Measurements from ENCODE around the gene CD48.

CD48 gene

GRCh38 chr1:160669276-160669675 lies 42.3 kb downstream of the CD48 start:
- no peak for TF ChIP-seq CTCF (IDR thresholded peaks at IDR 0.05; ENCODE audit: low read depth, low read length)
- no peak overlapping the region for H3K4me3 ChIP-seq (ENCODE audit: low read depth, low read length)

GRCh38 chr1:160667896-160668295 lies 43.7 kb downstream of the CD48 start:
- no peak overlapping the region for H3K4me3 ChIP-seq (ENCODE audit: low read depth, low read length)
- TF ChIP-seq CTCF (IDR thresholded peaks at IDR 0.05; ENCODE audit: low read depth, low read length): no peak

- TF ChIP-seq CTCF (IDR thresholded peaks at IDR 0.05; ENCODE audit: low read depth, low read length): no peak
- H3K4me3 ChIP-seq (ENCODE audit: low read depth, low read length): no peak overlapping the region
Measured at GRCh38 chr1:160666079-160666442, 45.6 kb downstream of the CD48 start.

GRCh38 chr1:160665330-160666078 lies 46.1 kb downstream of the CD48 start:
- no peak overlapping the region for H3K4me3 ChIP-seq (ENCODE audit: low read depth, low read length)
- TF ChIP-seq CTCF (IDR thresholded peaks at IDR 0.05; ENCODE audit: low read depth, low read length): no peak

- no peak for TF ChIP-seq CTCF (IDR thresholded peaks at IDR 0.05; ENCODE audit: low read depth, low read length)
- H3K4me3 ChIP-seq (ENCODE audit: low read depth, low read length): no peak overlapping the region
Measured at GRCh38 chr1:160664573-160665051, 47.0 kb downstream of the CD48 start.

GRCh38 chr1:160662910-160663309 lies 48.7 kb downstream of the CD48 start:
- no peak for TF ChIP-seq CTCF (IDR thresholded peaks at IDR 0.05; ENCODE audit: low read depth, low read length)
- H3K4me3 ChIP-seq (ENCODE audit: low read depth, low read length): no peak overlapping the region

- TF ChIP-seq CTCF (IDR thresholded peaks at IDR 0.05; ENCODE audit: low read depth, low read length): no peak
Measured at GRCh38 chr1:160659566-160659965, 52.1 kb downstream of the CD48 start.

More at GRCh38 chr1:160659566-160659965, 52.1 kb downstream of the CD48 start:
- H3K4me3 ChIP-seq (ENCODE audit: low read depth, low read length): no peak overlapping the region

All from WI38 (cell line).